KBM-7 (cell line): ENCODE data around the gene ATP1B2.
A peak's percentile ranks its signal among the peaks of the same experiment; 100 is the strongest.

ENCODE experiments used
- DNase-seq: peaks from one replicate; pipeline ENCODE4 v3.0.0-alpha.2; 2015
- in situ Hi-C: fragments of 300-500 bp; cut with MboI; formaldehyde crosslinking; loops from 2 replicates; pipeline ENCODE4 v1.14.3; 2020; ENCODE audit warnings: low sequenced_read_pairs, low pct_unique_long_range_greater_than_20kb, mixed read lengths

The ATP1B2 gene

DNA sequence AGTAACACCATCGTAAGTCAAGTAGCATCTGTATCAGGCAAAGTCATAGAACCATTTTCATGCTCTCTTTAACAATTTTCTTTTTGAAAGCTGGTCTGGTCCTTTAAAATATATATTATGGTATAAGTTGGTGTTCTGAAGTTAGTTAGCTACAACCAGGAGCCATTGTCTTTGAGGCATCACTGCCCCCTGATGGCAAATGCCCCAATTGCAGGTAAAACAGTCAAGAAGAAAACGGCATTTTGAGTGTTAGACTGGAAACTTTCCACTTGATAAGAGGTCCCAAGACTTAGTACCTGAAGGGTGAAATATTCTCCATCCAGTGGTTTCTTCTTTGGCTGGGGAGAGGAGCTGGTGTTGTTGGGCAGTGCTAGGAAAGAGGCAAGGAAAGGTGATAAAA lies 22.5 kb downstream of the ATP1B2 start:
- in situ Hi-C loops: no loop called here
- peak; percentile 71 for DNase-seq

DNA sequence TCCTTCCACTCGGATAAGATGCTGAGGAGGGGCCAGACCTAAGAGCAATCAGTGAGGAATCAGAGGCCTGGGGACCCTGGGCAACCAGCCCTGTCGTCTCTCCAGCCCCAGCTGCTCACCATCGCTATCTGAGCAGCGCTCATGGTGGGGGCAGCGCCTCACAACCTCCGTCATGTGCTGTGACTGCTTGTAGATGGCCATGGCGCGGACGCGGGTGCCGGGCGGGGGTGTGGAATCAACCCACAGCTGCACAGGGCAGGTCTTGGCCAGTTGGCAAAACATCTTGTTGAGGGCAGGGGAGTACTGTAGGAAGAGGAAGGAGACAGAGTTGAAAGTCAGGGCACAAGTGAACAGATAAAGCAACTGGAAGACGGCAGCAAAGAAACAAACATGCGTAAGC lies 24.2 kb downstream of the ATP1B2 start:
- DNase-seq: no peak
- in situ Hi-C loops: no loop called here

DNA sequence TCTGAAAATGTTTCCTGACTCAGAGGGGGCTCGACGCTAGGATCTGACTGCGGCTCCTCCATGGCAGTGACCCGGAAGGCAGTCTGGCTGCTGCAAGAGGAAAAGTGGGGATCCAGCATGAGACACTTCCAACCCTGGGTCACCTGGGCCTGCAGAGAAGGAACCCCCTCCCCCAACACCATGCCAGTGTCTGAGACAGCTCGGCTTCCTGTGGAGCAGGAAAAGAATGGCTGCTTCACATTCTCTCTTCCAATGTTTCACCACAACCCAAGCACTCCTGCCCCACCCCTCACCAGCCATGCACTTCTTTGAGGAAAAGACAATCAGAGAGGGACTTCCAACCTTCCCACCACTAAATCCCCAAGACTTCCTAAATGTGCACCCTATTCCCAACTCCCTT lies 25.8 kb downstream of the ATP1B2 start:
- DNase-seq: no peak
- in situ Hi-C loops: no loop called here

DNA sequence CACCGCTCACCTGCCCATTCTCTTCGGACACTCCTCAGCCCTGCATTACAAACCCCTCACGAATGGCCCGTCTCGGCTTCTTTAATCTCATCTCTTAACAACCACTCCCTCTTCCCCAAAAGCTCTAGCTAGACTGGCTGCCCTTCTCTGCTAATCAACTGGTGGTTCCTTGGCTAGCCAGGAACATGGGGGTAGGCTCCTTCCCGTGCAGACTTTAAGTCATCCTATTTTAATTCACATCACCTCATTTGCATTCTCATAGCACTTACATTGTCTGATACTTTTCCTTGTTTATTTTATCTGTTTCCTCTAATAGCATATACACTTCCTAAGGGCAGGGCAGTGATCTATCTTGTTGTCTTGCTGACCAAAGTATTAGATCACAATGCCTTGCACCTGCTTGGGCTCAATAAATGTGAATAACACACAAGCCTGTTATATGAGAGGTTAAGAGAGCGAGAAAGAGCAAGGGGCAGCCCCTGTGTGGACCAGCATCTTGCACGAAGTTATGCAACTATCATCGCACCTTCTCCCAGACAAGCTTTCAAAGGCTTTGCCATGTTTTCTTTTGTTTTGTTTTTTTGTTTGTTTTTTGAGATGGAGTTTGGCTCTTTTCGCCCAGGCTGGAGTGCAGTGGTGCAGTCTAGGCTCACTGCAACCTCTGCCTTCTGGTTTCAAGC lies 26.8 kb downstream of the ATP1B2 start:
- DNase-seq: no peak
- in situ Hi-C loops: no loop called here

DNA sequence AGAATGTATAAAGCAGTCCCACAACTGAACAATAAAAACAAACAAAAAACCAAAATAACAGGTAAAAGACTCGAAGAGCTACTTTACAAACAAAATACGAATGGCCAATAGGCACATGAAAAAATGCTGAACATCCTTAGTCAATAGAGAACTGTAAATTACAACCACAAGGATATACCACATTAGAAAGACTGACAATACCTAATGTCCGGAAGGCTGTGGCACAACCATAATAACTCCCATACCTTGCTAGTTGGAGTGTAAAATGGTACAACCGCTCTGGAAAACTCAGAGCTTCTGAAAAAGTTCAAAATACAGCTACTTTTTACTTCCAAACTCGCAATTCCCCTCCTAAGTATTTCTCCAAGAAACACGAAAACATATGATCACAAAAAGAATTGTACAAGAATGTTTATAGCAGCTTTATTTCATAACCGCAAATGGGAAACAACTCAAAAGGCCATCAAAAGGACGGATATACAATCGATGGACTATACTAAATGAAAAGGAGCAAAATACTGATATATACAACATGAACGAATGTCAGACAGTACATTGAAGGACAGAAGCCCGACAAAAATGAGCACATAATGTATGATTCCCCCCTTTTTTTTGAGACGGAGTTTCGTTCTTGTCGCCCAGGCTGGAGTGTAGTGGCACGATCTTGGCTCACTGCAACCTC lies 34.3 kb downstream of the ATP1B2 start:
- in situ Hi-C loops: no loop called here
- no peak for DNase-seq

DNA sequence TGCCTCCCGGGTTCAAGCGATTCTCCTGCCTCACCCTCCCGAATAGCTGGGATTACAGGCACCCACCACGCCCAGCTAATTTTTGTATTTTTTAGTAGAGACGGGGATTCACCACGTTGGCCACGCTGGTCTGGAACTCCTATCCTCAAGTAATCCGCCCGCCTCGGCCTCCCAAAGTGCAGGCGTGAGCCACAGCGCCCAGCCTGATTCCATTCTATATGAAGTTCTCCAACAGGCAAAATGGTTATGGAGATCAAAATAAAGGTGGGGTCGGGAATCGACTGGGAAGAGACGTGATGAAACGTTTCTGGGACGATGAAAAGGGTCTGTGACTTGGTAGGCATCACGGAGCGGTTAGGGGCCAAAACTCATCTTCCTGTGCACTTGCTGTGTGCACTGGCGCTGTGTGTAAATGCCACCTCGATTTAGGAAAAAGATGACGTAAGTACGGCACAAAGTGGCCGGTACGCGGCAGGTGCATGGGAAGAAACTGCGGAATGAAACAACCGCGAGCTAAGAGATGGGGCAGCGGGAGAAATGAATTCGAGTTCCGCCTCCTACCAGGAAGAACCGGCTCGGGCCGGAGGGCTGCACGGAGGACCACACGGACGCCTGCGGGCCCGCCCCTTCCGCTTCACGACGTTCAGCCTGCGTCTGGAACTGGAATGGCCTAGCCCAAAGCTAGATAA lies 35.0 kb downstream of the ATP1B2 start:
- in situ Hi-C loops: no loop called here
- peak; percentile 97 for DNase-seq

DNA sequence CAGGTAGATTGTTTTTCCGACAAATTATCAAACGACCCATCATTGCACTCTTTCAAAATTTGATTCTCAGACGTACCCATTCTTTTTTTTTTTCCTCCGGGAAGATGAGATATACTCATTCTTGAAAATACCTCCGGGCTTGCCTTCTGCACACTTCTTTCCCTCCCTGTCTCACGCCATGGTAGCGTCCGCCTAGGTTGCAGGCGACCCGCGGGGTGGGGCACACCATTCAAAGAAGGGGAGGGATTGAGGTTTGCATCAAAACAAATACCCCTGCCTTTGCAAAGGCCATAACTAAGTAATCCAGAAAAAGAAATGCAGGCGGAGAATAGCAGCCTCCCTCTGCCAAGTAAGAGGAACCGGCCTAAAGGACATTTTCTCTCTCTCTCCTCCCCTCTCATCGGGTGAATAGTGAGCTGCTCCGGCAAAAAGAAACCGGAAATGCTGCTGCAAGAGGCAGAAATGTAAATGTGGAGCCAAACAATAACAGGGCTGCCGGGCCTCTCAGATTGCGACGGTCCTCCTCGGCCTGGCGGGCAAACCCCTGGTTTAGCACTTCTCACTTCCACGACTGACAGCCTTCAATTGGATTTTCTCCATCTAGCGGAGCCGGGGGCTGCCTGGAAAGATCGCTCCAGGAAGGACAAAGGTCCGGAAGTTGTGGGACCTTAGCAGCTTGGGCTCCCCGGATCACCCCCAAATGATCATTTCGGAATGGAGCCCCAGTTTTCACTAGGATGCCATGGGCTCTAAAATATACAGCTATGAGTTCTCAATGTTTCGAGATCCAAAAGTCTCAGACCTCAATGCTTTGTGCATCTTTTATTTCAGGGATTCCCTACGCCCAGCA lies 35.7 kb downstream of the ATP1B2 start:
- peak; percentile 96 for DNase-seq
- in situ Hi-C loops: no loop called here

DNA sequence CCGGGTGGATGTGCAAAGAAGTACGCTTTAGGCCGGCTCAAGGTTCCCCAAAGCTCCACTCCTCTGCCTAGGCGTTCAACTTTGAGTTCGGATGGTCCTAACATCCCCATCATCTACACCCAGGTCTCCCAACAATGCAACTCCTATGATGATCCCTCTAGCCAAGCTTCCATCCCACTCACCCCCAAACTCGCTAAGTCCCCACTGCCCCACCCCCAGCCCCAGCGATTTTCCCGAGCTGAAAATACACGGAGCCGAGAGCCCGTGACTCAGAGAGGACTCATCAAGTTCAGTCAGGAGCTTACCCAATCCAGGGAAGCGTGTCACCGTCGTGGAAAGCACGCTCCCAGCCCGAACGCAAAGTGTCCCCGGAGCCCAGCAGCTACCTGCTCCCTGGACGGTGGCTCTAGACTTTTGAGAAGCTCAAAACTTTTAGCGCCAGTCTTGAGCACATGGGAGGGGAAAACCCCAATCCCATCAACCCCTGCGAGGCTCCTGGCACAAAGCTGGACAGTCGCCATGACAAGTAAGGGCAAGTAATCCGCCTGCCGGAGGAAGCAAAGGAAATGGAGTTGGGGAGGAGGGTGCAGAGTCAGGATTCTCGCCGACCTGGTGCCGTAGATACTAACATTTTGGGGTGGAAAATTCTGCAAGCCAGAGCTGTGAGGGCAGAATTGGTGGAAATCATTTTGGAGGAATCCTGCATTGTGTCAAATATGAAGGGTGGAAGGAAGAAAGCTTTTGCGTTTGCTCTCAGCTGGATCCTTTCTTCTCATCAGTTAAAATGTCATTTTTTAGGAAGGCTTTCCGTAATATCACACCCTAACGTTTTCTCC lies 36.6 kb downstream of the ATP1B2 start, which contains the start of gene TP53:
Gene TP53 (minus strand): TSS at position 419 of the 836 bp plus-strand sequence. CDS start 10,896 bp downstream, outside the sequence.
- in situ Hi-C loops: no loop called here
- DNase-seq: peak; percentile 90

DNA sequence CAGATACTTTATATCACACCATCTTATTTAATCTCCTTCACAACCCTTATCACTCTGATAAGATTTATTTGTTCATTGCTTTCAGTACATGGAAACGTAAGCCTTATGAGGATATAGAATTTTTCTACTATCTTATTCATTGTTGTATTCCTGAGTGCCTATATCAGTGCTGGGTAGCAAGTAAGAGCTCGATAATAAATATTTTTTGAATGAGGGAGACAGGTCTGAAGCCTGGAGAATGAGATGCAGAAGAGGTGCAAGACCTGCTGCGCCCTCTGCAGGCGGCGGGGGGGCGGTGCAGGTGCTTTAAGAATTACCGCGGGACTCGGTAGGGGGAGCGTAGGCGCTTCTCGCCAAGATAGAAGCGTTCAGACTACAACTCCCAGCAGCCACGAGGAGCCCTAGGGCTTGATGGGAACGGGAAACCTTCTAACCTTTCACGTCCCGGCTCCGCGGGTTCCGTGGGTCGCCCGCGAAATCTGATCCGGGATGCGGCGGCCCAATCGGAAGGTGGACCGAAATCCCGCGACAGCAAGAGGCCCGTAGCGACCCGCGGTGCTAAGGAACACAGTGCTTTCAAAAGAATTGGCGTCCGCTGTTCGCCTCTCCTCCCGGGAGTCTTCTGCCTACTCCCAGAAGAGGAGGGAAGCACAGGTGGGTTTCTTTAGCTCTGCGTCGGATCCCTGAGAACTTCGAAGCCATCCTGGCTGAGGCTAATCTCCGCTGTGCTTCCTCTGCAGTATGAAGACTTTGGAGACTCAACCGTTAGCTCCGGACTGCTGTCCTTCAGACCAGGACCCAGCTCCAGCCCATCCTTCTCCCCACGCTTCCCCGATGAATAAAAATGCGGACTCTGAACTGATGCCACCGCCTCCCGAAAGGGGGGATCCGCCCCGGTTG lies 37.4 kb downstream of the ATP1B2 start, which contains the start of gene WRAP53:
Gene WRAP53 (plus strand): TSS at position 570 of the 900 bp plus-strand sequence. CDS start 172 bp downstream, at position 742.
- DNase-seq: peak; percentile 100
- in situ Hi-C loops: no loop called here

DNA sequence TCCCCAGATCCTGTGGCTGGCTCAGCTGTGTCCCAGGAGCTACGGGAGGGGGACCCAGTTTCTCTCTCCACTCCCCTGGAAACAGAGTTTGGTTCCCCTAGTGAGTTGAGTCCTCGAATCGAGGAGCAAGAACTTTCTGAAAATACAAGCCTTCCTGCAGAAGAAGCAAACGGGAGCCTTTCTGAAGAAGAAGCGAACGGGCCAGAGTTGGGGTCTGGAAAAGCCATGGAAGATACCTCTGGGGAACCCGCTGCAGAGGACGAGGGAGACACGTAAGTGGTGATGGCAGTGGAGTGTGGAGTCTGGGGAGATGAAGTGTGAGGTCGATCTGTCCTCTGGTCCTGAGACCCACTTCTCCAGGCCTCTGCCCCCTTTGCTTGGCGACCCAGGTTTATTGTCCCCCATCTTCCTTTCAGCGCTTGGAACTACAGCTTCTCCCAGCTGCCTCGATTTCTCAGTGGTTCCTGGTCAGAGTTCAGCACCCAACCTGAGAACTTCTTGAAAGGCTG lies 38.1 kb downstream of the ATP1B2 start:
- DNase-seq: no peak
- in situ Hi-C loops: no loop called here

DNA sequence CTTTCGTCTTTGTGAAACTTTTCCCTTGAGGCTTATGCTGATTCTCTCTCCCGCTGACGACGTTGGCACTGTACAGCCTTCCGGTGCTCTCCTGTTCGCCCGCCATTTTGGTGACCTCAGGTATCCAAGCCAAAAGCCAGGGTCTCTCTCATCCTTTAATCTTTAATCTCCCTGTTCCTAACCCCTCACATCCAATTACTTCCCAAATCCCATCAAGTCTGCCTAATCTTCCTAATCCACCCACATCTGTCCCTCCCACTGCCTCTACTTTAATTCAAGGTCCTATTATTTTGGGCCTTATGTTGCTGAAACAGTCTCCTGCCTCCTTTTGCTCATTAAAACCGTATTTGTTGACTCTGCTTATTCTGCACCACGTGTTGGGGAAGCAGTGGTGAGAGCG lies 44.9 kb downstream of the ATP1B2 start:
- DNase-seq: no peak
- in situ Hi-C loops: no loop called here

DNA sequence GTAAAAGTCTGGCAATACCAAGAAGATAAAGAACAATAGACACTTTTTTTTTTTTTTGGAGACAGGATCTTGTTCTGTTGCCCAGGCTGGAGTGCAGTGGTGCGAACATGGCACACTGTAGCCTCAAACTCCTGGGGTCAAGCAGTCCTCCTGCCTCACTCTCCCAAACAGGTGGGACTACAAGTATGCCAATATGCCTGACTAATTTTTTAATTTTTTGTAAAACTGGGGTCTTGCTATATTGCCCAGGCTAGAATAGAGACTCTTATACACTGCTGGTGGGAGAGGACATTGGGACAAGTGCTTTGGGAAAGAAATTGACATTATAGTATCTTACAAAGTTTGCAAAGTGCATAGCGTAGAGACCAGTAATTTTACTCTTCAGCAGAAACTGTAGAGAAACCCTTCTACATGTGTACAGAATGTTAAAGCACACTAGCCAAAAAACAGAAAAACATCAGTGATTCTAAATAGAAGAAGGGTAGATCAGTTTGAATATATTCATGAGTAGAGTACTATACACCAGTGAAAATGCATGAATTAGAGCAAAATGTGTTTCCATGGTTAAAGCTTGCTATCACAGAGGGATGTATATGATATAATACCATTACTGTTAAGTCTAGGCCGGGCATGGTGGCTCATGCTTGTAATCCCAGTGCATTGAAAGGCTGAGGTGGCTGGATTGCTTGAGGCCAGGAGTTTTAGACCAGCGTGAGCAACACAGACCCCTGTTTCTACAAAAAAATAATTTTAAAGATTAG lies 47.3 kb downstream of the ATP1B2 start:
- DNase-seq: no peak
- in situ Hi-C loops: no loop called here

DNA sequence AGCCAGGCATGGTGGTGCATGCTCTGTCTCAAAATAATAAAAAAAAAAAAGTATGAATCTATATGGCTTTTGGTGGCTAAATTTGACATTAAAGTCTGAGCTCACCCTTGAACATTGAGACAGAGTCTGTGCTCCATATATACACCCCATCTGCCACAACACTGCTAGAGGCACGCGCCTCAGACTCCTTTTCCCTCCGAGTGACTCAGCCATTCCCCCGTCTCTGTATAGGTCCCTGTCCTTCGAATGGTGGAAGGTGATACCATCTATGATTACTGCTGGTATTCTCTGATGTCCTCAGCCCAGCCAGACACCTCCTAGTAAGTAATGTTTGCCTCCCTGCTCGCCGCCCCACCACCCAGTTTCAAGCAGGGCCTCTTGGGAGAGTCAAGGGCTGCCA lies 49.8 kb downstream of the ATP1B2 start:
- in situ Hi-C loops: no loop called here
- DNase-seq: no peak

DNA sequence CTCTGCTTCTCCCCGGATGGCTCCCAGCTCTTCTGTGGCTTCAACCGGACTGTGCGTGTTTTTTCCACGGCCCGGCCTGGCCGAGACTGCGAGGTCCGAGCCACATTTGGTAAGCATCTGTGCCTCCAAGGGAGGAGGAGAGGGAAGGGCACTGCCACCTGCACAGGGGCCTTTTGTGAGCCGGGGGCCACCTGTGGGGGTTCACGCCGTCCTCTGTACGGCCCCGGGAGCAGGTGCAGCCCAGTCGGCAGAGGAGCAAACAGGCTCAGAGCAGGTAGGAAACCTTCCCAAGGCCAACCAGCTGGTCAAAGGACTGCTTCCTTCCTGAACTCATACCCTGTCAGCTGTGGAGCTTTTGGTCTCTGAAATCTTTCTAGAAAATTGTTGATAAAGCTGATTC lies 51.0 kb downstream of the ATP1B2 start:
- DNase-seq: no peak
- in situ Hi-C loops: no loop called here

DNA sequence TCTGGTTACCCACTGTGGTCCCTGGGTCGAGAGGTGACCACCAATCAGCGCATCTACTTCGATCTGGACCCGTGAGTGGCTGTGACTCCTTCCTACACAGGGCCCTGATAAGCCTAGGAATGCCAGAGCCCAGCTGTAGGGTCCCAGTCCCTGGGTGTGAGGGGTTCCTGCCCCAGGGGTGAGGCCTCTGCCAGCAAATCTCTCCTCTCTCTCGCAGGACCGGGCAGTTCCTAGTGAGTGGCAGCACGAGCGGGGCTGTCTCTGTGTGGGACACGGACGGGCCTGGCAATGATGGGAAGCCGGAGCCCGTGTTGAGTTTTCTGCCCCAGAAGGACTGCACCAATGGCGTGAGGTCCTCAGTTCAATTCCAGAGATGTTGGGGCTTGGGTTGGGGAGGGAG lies 52.0 kb downstream of the ATP1B2 start:
- in situ Hi-C loops: no loop called here
- no peak for DNase-seq

DNA sequence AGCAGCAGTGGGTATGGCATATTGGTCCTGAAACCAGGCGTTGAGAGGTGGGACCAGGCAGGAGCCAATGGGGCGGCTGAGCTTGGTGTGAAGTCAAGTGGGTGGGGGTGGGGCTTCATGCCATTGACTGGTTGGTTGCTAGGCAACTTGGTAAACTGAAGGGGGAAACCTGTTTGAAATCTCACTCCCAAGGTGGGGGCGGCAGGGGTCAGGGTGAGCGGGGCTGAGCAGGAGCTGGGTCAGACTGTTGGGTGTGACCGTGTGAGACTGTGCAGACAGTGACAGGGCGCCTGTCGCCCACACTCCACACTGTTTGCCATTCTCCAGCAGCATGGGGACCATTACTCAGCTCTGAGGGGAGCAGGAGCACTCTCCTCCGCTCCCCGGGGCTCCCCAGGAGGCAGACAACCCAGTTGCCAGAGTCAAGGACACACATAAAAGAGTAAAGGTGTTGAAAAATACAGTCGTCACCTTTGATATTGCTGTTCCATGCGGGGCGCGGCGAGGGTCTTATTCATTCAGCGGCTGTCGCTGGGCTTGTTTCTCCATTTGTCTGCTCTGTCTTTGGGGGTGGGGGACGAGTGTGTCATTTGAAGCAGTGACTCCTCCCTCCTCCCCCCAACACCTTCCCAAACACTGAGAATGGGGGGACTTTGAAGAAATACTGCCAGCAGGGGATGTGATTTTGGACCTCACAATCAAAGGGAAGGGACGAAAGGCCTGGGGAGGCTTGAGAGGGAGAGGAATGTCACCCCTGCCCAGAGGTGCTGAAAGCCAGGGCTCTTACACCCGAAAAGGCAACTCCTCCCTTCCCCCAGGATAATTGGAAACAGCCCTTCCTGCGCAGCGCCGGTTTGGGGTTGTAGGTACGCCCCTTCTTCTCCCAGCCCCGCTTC lies 53.1 kb downstream of the ATP1B2 start:
- no peak for DNase-seq
- in situ Hi-C loops: no loop called here
